B cell (primary cell): ENCODE measurements around the gene TENT5A. TPM values are rescaled to one million over a fixed set of nuclear protein-coding genes. Genes with fewer than 3 reads are reported as not detected.

Experiments used
- ATAC-seq: fragments of 200-7000 bp; cut with Tn5 transposase; one replicate; pipeline ENCODE4 v1.10.0; 2021; ENCODE audit warnings: low read depth, mild to moderate bottlenecking, moderate number of reproducible peaks, moderate library complexity
- CTCF ChIA-PET: fragments of 350-600 bp; sonication (Branson Sonifier 250); formaldehyde crosslinking; loops from one replicate; lab custom pipeline; 2021; ENCODE audit warnings: antibody characterized with exemption, inconsistent platforms; lab: Charles Lee
- POLR2A ChIA-PET: fragments of 350-600 bp; sonication (Branson Sonifier 250); formaldehyde crosslinking; loops from one replicate; lab custom pipeline; 2021; ENCODE audit warnings: antibody characterized with exemption; lab: Charles Lee
- DNase-seq: peaks from one replicate; pipeline ENCODE4 v3.0.0; 2013
- H2AFZ ChIP-seq: 2 replicates; pipeline ENCODE4 v1.6.1; 2012; ENCODE audit warnings: mild to moderate bottlenecking, low read depth, low read length; ENCODE audit not compliant: insufficient read depth, poor library complexity, severe bottlenecking
- H3K27ac ChIP-seq, 2 donors: 1 replicate in 1 of 2; 2 replicates in 1 of 2; pipeline ENCODE4 v1.5.1; 2012 to 2013; ENCODE audit warnings: low read length in 2 of 2, mild to moderate bottlenecking in 2 of 2, moderate library complexity in 1 of 2
- H3K27me3 ChIP-seq, 4 experiments: fragments of 200-600 bp in 1 of 4; sonication (generic) in 1 of 4; replicated peaks in 1 of 4; 1 replicate in 2 of 4; 2 replicates in 2 of 4; pipeline versions ENCODE4 v1.6.1 to v1.7.0; 2013 to 2016; ENCODE audit warnings: low read length in 3 of 4, mild to moderate bottlenecking in 2 of 4, mixed read lengths in 1 of 4, moderate library complexity in 1 of 4; ENCODE audit not compliant: insufficient read depth in 4 of 4, control insufficient read depth in 3 of 4; ENCODE audit errors: control extremely low read depth in 1 of 4
- H3K36me3 ChIP-seq, 2 experiments: replicated peaks in 1 of 2; 1 replicate in 1 of 2; 2 replicates in 1 of 2; pipeline versions ENCODE4 v1.6.1 to v1.7.1; 2013; ENCODE audit warnings: low read length in 1 of 2; ENCODE audit not compliant: insufficient read depth in 2 of 2, control insufficient read depth in 1 of 2; ENCODE audit errors: control extremely low read depth in 1 of 2, extremely low read depth in 1 of 2
- H3K4me1 ChIP-seq, 2 donors: fragments of 200-600 bp in 1 of 2; sonication (generic) in 1 of 2; 1 replicate in 1 of 2; 2 replicates in 1 of 2; pipeline versions ENCODE4 v1.5.1 to v1.6.1; 2013 to 2017; ENCODE audit warnings: low read length in 2 of 2; ENCODE audit not compliant: control insufficient read depth in 2 of 2, insufficient read depth in 2 of 2
- H3K4me2 ChIP-seq: replicated peaks from 2 replicates; pipeline ENCODE3; 2012; ENCODE audit warnings: mild to moderate bottlenecking, low read depth, low read length; ENCODE audit not compliant: poor library complexity, severe bottlenecking
- H3K4me3 ChIP-seq, 5 experiments: fragments of 200-600 bp in 1 of 5; sonication (generic) in 1 of 5; 1 replicate in 3 of 5; 2 replicates in 2 of 5; pipeline versions ENCODE4 v1.5.1 to v1.7.0; 2011 to 2016; ENCODE audit warnings: low read length in 4 of 5, mild to moderate bottlenecking in 4 of 5, low read depth in 2 of 5, control low read depth in 1 of 5, moderate library complexity in 1 of 5; ENCODE audit not compliant: insufficient read depth in 1 of 5; ENCODE audit errors: control extremely low read depth in 1 of 5, extremely low read depth in 1 of 5
- H3K79me2 ChIP-seq: fragments of 200-600 bp; sonication (generic); one replicate; pipeline ENCODE4 v1.6.0; 2016; ENCODE audit warnings: low read length; ENCODE audit not compliant: control insufficient read depth, insufficient read depth
- H3K9ac ChIP-seq: fragments of 200-600 bp; sonication (generic); 2 replicates; pipeline ENCODE4 v1.6.1; 2017; ENCODE audit warnings: mild to moderate bottlenecking, low read length, moderate library complexity
- H3K9me3 ChIP-seq, 3 donors: one replicate each; pipeline versions ENCODE4 v1.6.1 to v1.7.1; 2013; ENCODE audit warnings: low read length in 2 of 3; ENCODE audit not compliant: control insufficient read depth in 2 of 3, insufficient read depth in 1 of 3; ENCODE audit errors: control extremely low read depth in 1 of 3
- H4K20me1 ChIP-seq: 2 replicates; pipeline ENCODE4 v1.6.0; 2012; ENCODE audit warnings: mild to moderate bottlenecking, low read length; ENCODE audit not compliant: insufficient read depth, control insufficient read depth, poor library complexity, severe bottlenecking
- H3K27ac Mint-ChIP-seq: one replicate; pipeline ENCODE4 v1.8.0; 2021; ENCODE audit warnings: mixed read lengths
- H3K27me3 Mint-ChIP-seq: one replicate; pipeline ENCODE4 v1.8.0; 2021; ENCODE audit warnings: mixed read lengths
- H3K4me1 Mint-ChIP-seq: one replicate; pipeline ENCODE4 v1.8.0; 2021; ENCODE audit warnings: mixed read lengths
- H3K4me3 Mint-ChIP-seq: one replicate; pipeline ENCODE4 v1.8.0; 2021; ENCODE audit warnings: mixed read lengths
- H3K9me3 Mint-ChIP-seq: one replicate; pipeline ENCODE4 v1.8.0; 2022; ENCODE audit warnings: mixed read lengths; ENCODE audit not compliant: insufficient read depth
- CTCF ChIP-seq: fragments of 200-600 bp; IDR thresholded peaks from one replicate; pipeline ENCODE4 v1.8.0; 2022; ENCODE audit warnings: antibody characterized with exemption, mild to moderate bottlenecking
- EZH2 ChIP-seq: IDR thresholded peaks from 2 replicates; pipeline ENCODE4 v1.6.1; 2012; ENCODE audit warnings: borderline replicate concordance, low read depth, mild to moderate bottlenecking, moderate library complexity, low read length; ENCODE audit not compliant: insufficient read depth, poor library complexity, severe bottlenecking
- WGBS: methylation state at CpG from one replicate; pipeline ENCODE4 v1.1.5; 2013; ENCODE audit warnings: missing lambda C conversion rate; ENCODE audit not compliant: insufficient coverage; 5-methylcytosine and 5-hydroxymethylcytosine counted together
- intact Hi-C: fragments of 100-400 bp; cut with micrococcal nuclease; formaldehyde crosslinking; loops from one replicate; pipeline ENCODE4 v1.10.0; 2022
- polyA plus RNA-seq: library from polyadenylated mRNA; depleted of rRNA; stranded (reverse); fragments of >200 nt; gene quantifications from 2 replicates; pipeline ENCODE4 v1.2.3, GENCODE V29; 2012
- total RNA-seq, 2 donors: library from RNA; stranded (reverse); fragments of 120-200 nt in 1 of 2; gene quantifications; 1 replicate in 1 of 2; 2 replicates in 1 of 2; pipeline versions ENCODE4 v1.2.3 to v1.2.4, GENCODE V29; 2013 to 2022

TENT5A gene
- total and polyA plus RNA-seq, 2 donors (not counting 1 experiment from before 2014, with no cell fraction given): 3.9 to 9.4 TPM

- no peak overlapping the region for H3K9ac ChIP-seq
- peaks cover 0 to 3% (median 0%) of the 10 kb centered on the region in 4 experiments for H3K27me3 ChIP-seq
- Mint-ChIP-seq H3K27ac (no peak overlapping the region), H3K4me1 (no peaks in the 10 kb centered on the region), H3K4me3 (no peak overlapping the region), H3K27me3 (peaks cover 9% of the 10 kb centered on the region), H3K9me3 (no peaks in the 10 kb centered on the region)
- H3K36me3 ChIP-seq: no peaks in the 10 kb centered on the region
- ChIA-PET POLR2A (no interaction called here), CTCF (no interaction called here)
- ATAC-seq: no peak
- H3K79me2 ChIP-seq: no peaks in the 10 kb centered on the region
- H3K27ac ChIP-seq: no peak overlapping the region
- no peak overlapping the region for H3K4me3 ChIP-seq
- TF ChIP-seq CTCF (no peak), EZH2 (no peak)
- no peaks in the 10 kb centered on the region for H3K9me3 ChIP-seq
- DNase-seq: no peak
- WGBS: 82% methylated on average over 1 of the region's 1 CpG
- H4K20me1 ChIP-seq: no peaks in the 10 kb centered on the region
- H3K4me2 ChIP-seq: no peak overlapping the region
- H2AFZ ChIP-seq: no peak overlapping the region
- no peaks in the 10 kb centered on the region for H3K4me1 ChIP-seq
- intact Hi-C loops: no loop called here
These were observed 17.9 kb upstream of the TENT5A start for GRCh38 chr6:81770381-81770780.

GRCh38 chr6:81769824-81770223 is 17.3 kb upstream of the TENT5A start:
- no peak overlapping the region for H3K4me2 ChIP-seq
- intact Hi-C loops: no loop called here
- CTCF ChIA-PET: no interaction called here

More at GRCh38 chr6:81769824-81770223, 17.3 kb upstream of the TENT5A start:
- Histone ChIP-seq H2AFZ (no peak overlapping the region), H3K9ac (no peak overlapping the region), H3K27ac (no peak overlapping the region), H4K20me1 (no peaks in the 10 kb centered on the region), H3K9me3 (no peaks in the 10 kb centered on the region), H3K4me1 (no peaks in the 10 kb centered on the region), H3K4me3 (no peak overlapping the region), H3K27me3 (peaks cover 0 to 3% (median 0%) of the 10 kb centered on the region in 4 experiments), H3K36me3 (no peaks in the 10 kb centered on the region), H3K79me2 (no peaks in the 10 kb centered on the region)
- Mint-ChIP-seq H3K27ac (no peak overlapping the region), H3K27me3 (peaks cover 13% of the 10 kb centered on the region), H3K4me3 (no peak overlapping the region), H3K9me3 (no peaks in the 10 kb centered on the region), H3K4me1 (no peaks in the 10 kb centered on the region)
- DNase-seq: no peak
- TF ChIP-seq CTCF: no peak
- no peak for TF ChIP-seq EZH2
- WGBS: no CpG with 5 or more reads among the region's 1 CpG
- POLR2A ChIA-PET: no interaction called here
- ATAC-seq: no peak
